H1 (cell line): ENCODE data around the gene ZWILCH. TPM values are rescaled to one million over a fixed set of nuclear protein-coding genes. Genes with fewer than 3 reads are reported as not detected.

Experiments used
- CTCF ChIA-PET: fragments of 300-600 bp; sonication (Branson Sonifier 250); formaldehyde crosslinking; loops from one replicate; lab custom pipeline; 2021; ENCODE audit not compliant: partially characterized antibody; lab: Charles Lee
- POLR2A ChIA-PET: fragments of 300-600 bp; sonication (Branson Sonifier 250); formaldehyde crosslinking; loops from one replicate; lab custom pipeline; 2021; ENCODE audit warnings: inconsistent platforms; ENCODE audit not compliant: partially characterized antibody; lab: Charles Lee
- DNase-seq, 2 experiments: peaks; one replicate each; pipeline versions ENCODE4 v3.0.0 to v3.0.0-alpha.2; 2010 to 2022; ENCODE audit warnings: low spot score in 2 of 2, low read depth in 1 of 2, mixed read lengths in 1 of 2
- FAIRE-seq: peaks from 2 replicates; lab custom pipeline; 2011; peaks lifted over from hg19 to GRCh38; lab: Jason Lieb, UNC
- H2AFZ ChIP-seq: 2 replicates; pipeline ENCODE4 v1.8.1; 2012; ENCODE audit warnings: low read length, inconsistent platforms
- H2AK5ac ChIP-seq: 2 replicates; pipeline ENCODE4 v1.6.1; 2013; ENCODE audit warnings: low read depth, low read length
- H2BK120ac ChIP-seq: replicated peaks from 2 replicates; pipeline ENCODE3; 2013; ENCODE audit warnings: low read depth, low read length, inconsistent platforms
- H2BK12ac ChIP-seq: 2 replicates; pipeline ENCODE4 v1.6.1; 2013; ENCODE audit warnings: low read depth, low read length
- H2BK15ac ChIP-seq: 2 replicates; pipeline ENCODE4 v1.6.1; 2013; ENCODE audit warnings: low read length
- H2BK20ac ChIP-seq: 2 replicates; pipeline ENCODE4 v1.6.1; 2013; ENCODE audit warnings: low read length
- H2BK5ac ChIP-seq: 2 replicates; pipeline ENCODE4 v1.6.1; 2013; ENCODE audit warnings: low read depth, low read length
- H3K14ac ChIP-seq: 2 replicates; pipeline ENCODE4 v1.6.1; 2013; ENCODE audit warnings: inconsistent platforms; ENCODE audit not compliant: insufficient read length
- H3K18ac ChIP-seq: 2 replicates; pipeline ENCODE4 v1.6.1; 2013; ENCODE audit warnings: low read length; ENCODE audit errors: extremely low read depth
- H3K23ac ChIP-seq: 2 replicates; pipeline ENCODE4 v1.6.1; 2013; ENCODE audit warnings: inconsistent platforms; ENCODE audit not compliant: insufficient read length
- H3K23me2 ChIP-seq: 2 replicates; pipeline ENCODE4 v1.6.1; 2013; ENCODE audit warnings: low read depth, low read length
- H3K27ac ChIP-seq: 2 replicates; pipeline ENCODE4 v1.6.1; 2011; ENCODE audit warnings: low read depth, low read length, inconsistent platforms
- H3K27me3 ChIP-seq, 4 experiments: replicated peaks in 1 of 4; 1 replicate in 1 of 4; 2 replicates in 3 of 4; pipeline versions ENCODE4 v1.6.1 to v1.8.1; 2011 to 2013; ENCODE audit warnings: low read length in 3 of 4, mild to moderate bottlenecking in 3 of 4, inconsistent platforms in 2 of 4, mixed read lengths in 2 of 4, moderate library complexity in 1 of 4; ENCODE audit not compliant: control insufficient read depth in 3 of 4, insufficient read depth in 3 of 4; ENCODE audit errors: extremely low read depth in 1 of 4
- H3K36me3 ChIP-seq, 4 experiments: 2 replicates each; pipeline versions ENCODE4 v1.6.1 to v1.8.1; 2011 to 2013; ENCODE audit warnings: mild to moderate bottlenecking in 4 of 4, low read length in 3 of 4, moderate library complexity in 2 of 4, control low read depth in 1 of 4, inconsistent platforms in 1 of 4; ENCODE audit not compliant: insufficient read depth in 4 of 4, control insufficient read depth in 2 of 4
- H3K4ac ChIP-seq: replicated peaks from 2 replicates; pipeline ENCODE3; 2013; ENCODE audit warnings: low read length, low read depth, mixed read lengths, inconsistent platforms; ENCODE audit not compliant: insufficient read length
- H3K4me1 ChIP-seq, 4 experiments: replicated peaks in 1 of 4; 1 replicate in 1 of 4; 2 replicates in 3 of 4; pipeline versions ENCODE4 v1.6.1 to v1.8.1; 2011 to 2013; ENCODE audit warnings: low read length in 3 of 4, inconsistent platforms in 2 of 4, mixed read lengths in 1 of 4; ENCODE audit not compliant: insufficient read depth in 4 of 4, control insufficient read depth in 3 of 4
- H3K4me2 ChIP-seq, 2 experiments: 2 replicates each; pipeline versions ENCODE4 v1.6.1 to v1.8.1; 2011 to 2013; ENCODE audit warnings: low read depth in 2 of 2, low read length in 2 of 2, control low read depth in 1 of 2, inconsistent platforms in 1 of 2, mild to moderate bottlenecking in 1 of 2; ENCODE audit not compliant: insufficient read depth in 1 of 2
- H3K4me3 ChIP-seq, 4 experiments: fragments of 200-600, 300-600 bp in 1 of 4; sonication (generic), shearing (Covaris generic), sonication (Bioruptor Twin) in 1 of 4; 2 replicates each; pipeline versions ENCODE4 v1.5.1 to v1.8.1; 2011 to 2016; ENCODE audit warnings: low read length in 4 of 4, low read depth in 3 of 4, control low read depth in 2 of 4, inconsistent platforms in 2 of 4, mild to moderate bottlenecking in 2 of 4, mixed read lengths in 1 of 4, moderate library complexity in 1 of 4; ENCODE audit not compliant: insufficient read depth in 2 of 4; ENCODE audit errors: extremely low read depth in 1 of 4
- H3K56ac ChIP-seq: replicated peaks from 2 replicates; pipeline ENCODE3; 2013; ENCODE audit warnings: low read depth, mild to moderate bottlenecking, mixed read lengths, low read length, inconsistent platforms; ENCODE audit not compliant: insufficient read length
- H3K79me1 ChIP-seq: 2 replicates; pipeline ENCODE4 v1.6.1; 2013; ENCODE audit warnings: low read depth, low read length, control low read depth
- H3K79me2 ChIP-seq, 2 experiments: 2 replicates each; pipeline versions ENCODE4 v1.6.1 to v1.8.1; 2012 to 2013; ENCODE audit warnings: low read length in 2 of 2, mild to moderate bottlenecking in 2 of 2, inconsistent platforms in 1 of 2; ENCODE audit not compliant: insufficient read depth in 2 of 2, control insufficient read depth in 1 of 2
- H3K9ac ChIP-seq, 4 experiments: replicated peaks in 1 of 4; 1 replicate in 1 of 4; 2 replicates in 3 of 4; pipeline versions ENCODE4 v1.6.1 to v1.8.1; 2011 to 2013; ENCODE audit warnings: low read depth in 3 of 4, low read length in 3 of 4, control low read depth in 2 of 4, mild to moderate bottlenecking in 2 of 4, moderate library complexity in 2 of 4, inconsistent platforms in 1 of 4; ENCODE audit errors: extremely low read depth in 1 of 4
- H3K9me3 ChIP-seq, 2 experiments: 2 replicates each; pipeline versions ENCODE4 v1.6.1 to v1.8.1; 2012 to 2013; ENCODE audit warnings: mild to moderate bottlenecking in 2 of 2, moderate library complexity in 2 of 2, control low read depth in 1 of 2, inconsistent platforms in 1 of 2, low read depth in 1 of 2, low read length in 1 of 2, mixed read lengths in 1 of 2; ENCODE audit not compliant: insufficient read depth in 2 of 2
- H4K20me1 ChIP-seq, 2 experiments: replicated peaks in 1 of 2; 2 replicates each; pipeline versions ENCODE3 to v1.8.1; 2011 to 2013; ENCODE audit warnings: inconsistent platforms in 2 of 2, low read length in 2 of 2, mild to moderate bottlenecking in 1 of 2; ENCODE audit not compliant: insufficient read depth in 2 of 2, control insufficient read depth in 1 of 2
- H4K5ac ChIP-seq: 2 replicates; pipeline ENCODE4 v1.6.1; 2013; ENCODE audit warnings: low read length, low read depth, mixed read lengths, inconsistent platforms; ENCODE audit not compliant: insufficient read length
- H4K8ac ChIP-seq: 2 replicates; pipeline ENCODE4 v1.8.0; 2013; ENCODE audit warnings: mild to moderate bottlenecking, moderate library complexity, low read length, inconsistent platforms; ENCODE audit not compliant: insufficient read depth; ENCODE audit errors: extremely low read depth
- H4K91ac ChIP-seq: replicated peaks from 2 replicates; pipeline ENCODE3; 2013; ENCODE audit warnings: low read length, mixed read lengths, inconsistent platforms; ENCODE audit not compliant: insufficient read length
- RFX5 ChIP-seq: IDR thresholded peaks from 2 replicates; pipeline ENCODE4 v1.6.1; 2011; ENCODE audit warnings: low read depth, low read length, improper control_type of control experiment, borderline replicate concordance
- TEAD4 ChIP-seq: IDR thresholded peaks from 2 replicates; pipeline ENCODE4 v1.6.1; 2012; ENCODE audit warnings: low read depth, low read length, inconsistent platforms, mixed read lengths
- WGBS, 2 experiments: shearing (Covaris generic) in 1 of 2; methylation state at CpG; one replicate each; pipeline versions ENCODE4 v1.1.6 to v1.1.7; 2013 to 2015; ENCODE audit warnings: low lambda C conversion rate in 2 of 2, mixed read lengths in 2 of 2, inconsistent platforms in 1 of 2, low coverage in 1 of 2, missing lambda C conversion rate in 1 of 2; ENCODE audit not compliant: insufficient replicate concordance in 2 of 2, insufficient coverage in 1 of 2, insufficient read length in 1 of 2; ENCODE audit errors: extremely low coverage in 1 of 2, missing lambda C conversion rate in 1 of 2; 5-methylcytosine and 5-hydroxymethylcytosine counted together
- polyA plus RNA-seq, 7 experiments: library from polyadenylated mRNA; depleted of rRNA in 3 of 7; stranded (reverse) in 5 of 7; unstranded in 2 of 7; fragments of >200 nt in 5 of 7; fragments of 200-250 nt in 2 of 7; gene quantifications; 1 replicate in 5 of 7; 2 replicates in 1 of 7; 4 replicates in 1 of 7; pipeline versions ENCODE4 v1.2.1 to v1.2.3, GENCODE V29; 2011 to 2013; ENCODE audit warnings: missing spikeins in 2 of 7, mixed read lengths in 2 of 7
- total RNA-seq: library from RNA; stranded (reverse); fragmentation: NEBNext Ultra II Directional; extraction: Animal tissue kit (Norgen Biotek cat#: 25700); gene quantifications from 2 replicates; pipeline ENCODE4 v1.2.1, GENCODE V29; 2021

The ZWILCH gene
- total and polyA plus RNA-seq, 2 of the 8 experiments (the other 6 are each of a cell fraction or from before 2014, with no cell fraction given), result 18.1 to 61.5 TPM

- Histone ChIP-seq H3K23me2 (no peaks in the 10 kb centered on the region), H3K4me3 (no peak overlapping the region), H2BK20ac (no peak overlapping the region), H3K56ac (no peak overlapping the region), H3K36me3 (no peaks in the 10 kb centered on the region), H3K23ac (no peak overlapping the region), H2BK120ac (no peak overlapping the region), H3K9me3 (no peaks in the 10 kb centered on the region), H3K79me1 (no peaks in the 10 kb centered on the region), H2BK5ac (no peak overlapping the region), H3K9ac (no peak overlapping the region), H2AK5ac (no peak overlapping the region), H3K27ac (no peak overlapping the region), H4K5ac (no peak overlapping the region), H4K91ac (no peak overlapping the region), H3K79me2 (no peaks in the 10 kb centered on the region), H3K4me2 (no peak overlapping the region), H4K8ac (no peak overlapping the region), H2AFZ (no peak overlapping the region), H3K14ac (no peak overlapping the region), H2BK12ac (no peak overlapping the region), H4K20me1 (no peaks in the 10 kb centered on the region), H3K4ac (no peak overlapping the region), H2BK15ac (no peak overlapping the region), H3K4me1 (no peaks in the 10 kb centered on the region), H3K27me3 (no peaks in the 10 kb centered on the region), H3K18ac (no peak overlapping the region)
- FAIRE-seq, result no peak
- no peak for DNase-seq
- TF ChIP-seq RFX5 (no peak), TEAD4 (no peak)
- CTCF ChIA-PET, result interaction anchor here (0.9 to 3.5 kb wide), 5 partner anchors 9 to 287 kb away, joined by 3 to 17 read pairs (median 11); partner anchors contain the start of gene LCTL
- POLR2A ChIA-PET, result interaction anchor here (1.5 kb wide), 1 partner anchor 126 kb away, joined by 3 read pairs; no protein-coding TSS in a partner anchor
- 94% methylated on average over 2 of the region's 2 CpGs; no CpG with 5 or more reads in 1 of the 2 experiments for WGBS, 2 experiments
Observed at GRCh38 chr15:66574596-66574950, 69.4 kb downstream of the ZWILCH start.
